WI38 (cell line): ENCODE results near the gene MST1.
A peak's percentile ranks its signal among the peaks of the same experiment; 100 is the strongest.

Experiments used
- H3K4me3 ChIP-seq: 2 replicates; pipeline ENCODE4 v1.5.1; 2011; ENCODE audit warnings: low read depth, mild to moderate bottlenecking, control low read depth, low read length
- TF ChIP-seq, protein P1 (sequence below): IDR thresholded peaks from 2 replicates; pipeline ENCODE4 v1.5.1; 2012; ENCODE audit warnings: low read depth, mild to moderate bottlenecking, control low read depth, low read length

The MST1 gene

DNA sequence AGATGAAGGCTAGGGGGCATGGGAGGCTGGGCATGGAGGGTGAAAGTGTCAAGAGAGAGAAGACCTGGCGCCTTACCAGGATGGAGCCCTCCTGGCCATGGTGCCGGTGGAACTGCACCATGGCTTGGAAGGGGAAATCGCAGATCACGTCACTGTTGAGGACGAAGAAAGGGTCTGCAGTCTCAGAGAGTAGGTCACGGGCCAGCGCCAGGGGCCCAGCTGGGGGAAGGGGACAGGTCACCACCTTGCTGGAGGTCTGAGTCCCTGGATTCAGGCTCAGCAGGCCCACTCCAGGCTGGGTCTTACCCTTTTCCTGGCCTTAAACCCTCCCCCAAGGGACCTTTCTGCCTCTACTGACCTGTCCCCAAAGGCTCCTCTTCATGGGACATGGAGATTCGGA is 33.6 kb upstream of the MST1 start:
- H3K4me3 ChIP-seq: peak overlapping the region; percentile 98
- TF ChIP-seq, protein P1, sequence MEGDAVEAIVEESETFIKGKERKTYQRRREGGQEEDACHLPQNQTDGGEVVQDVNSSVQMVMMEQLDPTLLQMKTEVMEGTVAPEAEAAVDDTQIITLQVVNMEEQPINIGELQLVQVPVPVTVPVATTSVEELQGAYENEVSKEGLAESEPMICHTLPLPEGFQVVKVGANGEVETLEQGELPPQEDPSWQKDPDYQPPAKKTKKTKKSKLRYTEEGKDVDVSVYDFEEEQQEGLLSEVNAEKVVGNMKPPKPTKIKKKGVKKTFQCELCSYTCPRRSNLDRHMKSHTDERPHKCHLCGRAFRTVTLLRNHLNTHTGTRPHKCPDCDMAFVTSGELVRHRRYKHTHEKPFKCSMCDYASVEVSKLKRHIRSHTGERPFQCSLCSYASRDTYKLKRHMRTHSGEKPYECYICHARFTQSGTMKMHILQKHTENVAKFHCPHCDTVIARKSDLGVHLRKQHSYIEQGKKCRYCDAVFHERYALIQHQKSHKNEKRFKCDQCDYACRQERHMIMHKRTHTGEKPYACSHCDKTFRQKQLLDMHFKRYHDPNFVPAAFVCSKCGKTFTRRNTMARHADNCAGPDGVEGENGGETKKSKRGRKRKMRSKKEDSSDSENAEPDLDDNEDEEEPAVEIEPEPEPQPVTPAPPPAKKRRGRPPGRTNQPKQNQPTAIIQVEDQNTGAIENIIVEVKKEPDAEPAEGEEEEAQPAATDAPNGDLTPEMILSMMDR: no peak

DNA sequence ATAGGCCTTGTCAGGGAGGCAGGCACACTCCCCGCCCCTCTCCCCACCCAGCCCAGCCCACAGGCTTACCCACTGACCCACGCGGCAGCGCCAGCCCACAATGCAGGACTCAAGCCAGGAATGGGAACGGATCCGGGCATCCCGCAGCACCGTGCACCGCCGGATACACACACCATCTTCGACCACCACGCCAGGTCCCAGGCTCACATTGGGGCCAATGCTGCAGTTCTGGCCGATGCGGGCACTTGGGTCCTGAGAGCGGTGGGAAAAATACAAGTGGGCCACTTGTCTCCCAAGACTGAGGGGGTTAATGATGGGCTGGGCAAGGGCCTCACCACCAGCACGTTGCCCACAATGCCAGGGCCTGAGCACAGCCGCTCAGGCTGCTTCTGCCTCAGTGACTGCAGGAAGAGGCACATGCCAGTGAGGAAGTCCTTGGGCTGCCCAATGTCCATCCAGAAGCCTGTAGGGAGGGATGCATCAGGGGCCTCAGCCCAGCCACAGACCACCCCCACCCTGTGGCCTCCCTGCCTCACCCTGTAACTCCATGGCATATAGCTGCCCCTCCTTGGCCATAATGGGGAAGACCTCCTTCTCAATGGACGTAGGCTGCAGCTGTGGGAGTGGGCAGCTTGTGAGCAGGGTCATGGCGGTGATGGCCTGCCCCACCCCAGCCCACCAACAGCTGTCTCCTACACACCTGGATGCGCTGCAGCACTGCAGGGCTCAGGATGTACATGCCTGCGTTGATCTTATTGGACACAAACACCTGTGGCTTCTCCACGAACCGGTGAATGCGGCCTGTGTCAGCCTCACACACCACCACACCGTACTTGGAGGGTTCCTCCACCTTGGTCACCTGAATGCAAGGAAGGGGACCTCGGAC is 32.9 kb upstream of the MST1 start:
- TF ChIP-seq, protein P1: no peak
- H3K4me3 ChIP-seq: peak overlapping the region; percentile 98

DNA sequence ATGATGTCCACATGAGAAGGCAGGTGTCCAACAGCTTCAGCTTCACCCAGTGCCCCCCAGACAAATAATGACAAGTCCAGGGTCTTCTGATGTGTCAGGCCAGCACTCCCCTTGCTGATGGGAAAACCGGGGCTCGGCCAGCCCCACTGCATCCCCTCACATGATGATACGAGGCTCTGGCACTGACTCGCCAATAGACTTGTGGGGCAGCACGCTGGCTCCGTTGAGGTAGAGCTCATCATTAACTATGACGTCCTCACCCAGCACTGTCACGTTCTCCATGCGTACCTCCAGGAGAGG is 32.3 kb upstream of the MST1 start:
- no peak overlapping the region for H3K4me3 ChIP-seq
- TF ChIP-seq, protein P1: no peak

DNA sequence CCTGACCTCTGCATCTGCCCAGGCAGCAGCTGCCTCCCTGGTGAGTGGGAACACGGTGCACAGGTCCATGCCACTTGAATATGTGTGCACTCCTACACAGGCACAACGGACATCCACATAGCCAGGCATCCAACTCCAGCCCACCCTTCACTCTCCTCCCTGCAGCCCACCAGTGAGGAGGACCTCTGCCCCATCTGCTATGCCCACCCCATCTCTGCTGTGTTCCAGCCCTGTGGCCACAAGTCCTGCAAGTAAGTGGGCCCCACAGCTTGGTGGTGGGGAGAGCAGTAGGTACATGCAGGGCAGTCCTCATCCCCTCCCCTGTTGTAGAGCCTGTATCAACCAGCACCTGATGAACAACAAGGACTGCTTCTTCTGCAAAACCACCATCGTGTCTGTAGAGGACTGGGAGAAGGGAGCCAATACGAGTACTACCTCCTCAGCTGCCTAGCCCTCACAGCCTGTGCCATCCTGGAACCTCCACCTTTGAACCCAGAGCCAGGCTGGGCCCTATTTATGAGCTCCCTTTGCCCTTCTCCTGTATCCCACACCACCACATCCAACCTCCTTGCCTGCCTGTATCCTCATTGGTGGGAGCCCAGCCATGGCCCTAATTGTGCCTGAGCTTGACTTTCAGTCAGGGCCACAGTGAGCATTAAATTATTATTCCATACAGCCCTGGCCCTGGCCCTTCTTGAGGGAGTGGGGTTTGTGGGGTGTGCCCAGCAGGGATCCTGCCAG is 31.8 kb upstream of the MST1 start:
- no peak overlapping the region for H3K4me3 ChIP-seq
- TF ChIP-seq, protein P1: no peak

DNA sequence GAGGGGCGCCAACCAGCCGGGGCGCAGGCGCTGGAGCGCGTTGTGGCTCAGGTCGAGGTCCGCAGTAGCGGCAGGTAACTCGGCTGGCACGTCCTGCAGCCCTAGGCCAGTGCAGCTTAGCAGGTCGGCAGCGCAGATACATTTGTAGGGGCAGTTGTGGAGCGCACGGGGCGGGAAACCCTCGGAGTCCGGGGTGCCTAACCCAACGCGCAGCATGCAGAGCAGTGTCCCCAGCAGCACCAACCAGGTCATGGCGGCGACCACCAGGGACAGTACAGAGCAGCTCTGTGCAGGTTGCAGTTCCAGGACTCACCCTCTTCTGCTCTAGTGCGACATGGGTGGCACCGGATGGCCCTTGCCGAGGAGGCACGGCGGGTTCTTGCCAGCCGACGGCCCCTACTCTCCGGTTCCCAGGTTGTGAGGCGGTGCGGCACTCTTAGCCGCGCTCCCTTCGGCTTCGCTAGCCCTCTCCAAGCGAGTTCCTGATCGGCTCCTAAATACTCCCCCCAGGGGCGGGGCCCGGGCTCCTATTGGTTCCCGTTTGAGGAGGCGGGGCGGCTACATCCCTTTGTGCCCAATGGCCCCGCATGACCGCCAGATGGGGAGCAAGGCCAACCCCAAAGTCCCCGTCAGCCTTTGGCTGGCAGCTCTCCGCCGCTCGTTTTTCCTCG is 30.1 kb upstream of the MST1 start, which contains the start of gene AMIGO3:
Gene AMIGO3, minus strand, starts transcription at position 471 of the 671 bp plus-strand sequence. Its CDS starts 219 bp downstream, at position 252.
- TF ChIP-seq, protein P1: peak; percentile 21
- H3K4me3 ChIP-seq: peak within 1 kb of the TSS; percentile 48

DNA sequence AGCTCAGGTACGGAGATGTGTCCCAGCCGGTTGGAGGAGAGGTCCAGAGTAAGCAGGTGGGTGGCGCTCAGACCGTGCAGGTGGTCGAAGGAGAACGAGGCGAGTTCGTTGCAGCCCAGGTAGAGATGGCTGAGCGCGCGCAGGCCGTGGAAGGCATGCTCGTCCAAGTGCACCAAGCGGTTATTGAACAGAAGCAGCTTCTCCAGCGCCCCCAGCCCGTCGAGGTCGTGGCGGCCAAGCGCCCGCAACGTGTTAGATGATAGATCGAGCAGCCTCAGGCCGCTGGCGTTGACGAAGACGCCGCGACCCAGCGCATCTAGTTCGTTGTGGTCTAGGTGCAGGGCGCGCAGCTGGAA is 29.6 kb upstream of the MST1 start:
- H3K4me3 ChIP-seq: peak overlapping the region; percentile 48; the same call in 1 of the 2 replicates
- TF ChIP-seq, protein P1: no peak
